HepG2 (cell line): ENCODE measurements around the gene CTDSP1. TPM values are rescaled to one million over a fixed set of nuclear protein-coding genes. Genes with fewer than 3 reads are reported as not detected.

Source experiments
- ATAC-seq: fragments of 200-7000 bp; cut with Tn5 transposase; 3 replicates; pipeline ENCODE4 v1.9.1; 2020; ENCODE audit warnings: mild to moderate bottlenecking, moderate library complexity
- BruUV-seq: library from RNA; stranded (reverse); fragments of 400-500 nt; replicated peaks from 2 replicates; lab custom pipeline; 2021; lab: Mats Ljungman, UMichigan
- CTCF ChIA-PET: fragments of 300-600 bp; formaldehyde crosslinking; extraction: SDS; loops from one replicate; lab custom pipeline; 2021; ENCODE audit warnings: low total read pairs, inconsistent platforms, low intra/inter-chr PET ratio; lab: Yijun Ruan, JAX
- POLR2A ChIA-PET: fragments of 350-600 bp; sonication (Branson Sonifier 250); formaldehyde crosslinking; loops from one replicate; lab custom pipeline; 2020; ENCODE audit warnings: antibody characterized with exemption, inconsistent platforms; lab: Yijun Ruan, JAX
- DNase-seq: peaks from one replicate; pipeline ENCODE4 v3.0.0-alpha.2; 2015; ENCODE audit warnings: low spot score
- FAIRE-seq: peaks from 3 replicates; lab custom pipeline; 2011; peaks lifted over from hg19 to GRCh38; lab: Jason Lieb, UNC
- H2AFZ ChIP-seq: one replicate; pipeline ENCODE4 v1.6.1; 2011; ENCODE audit warnings: low read length, inconsistent platforms
- H3K27ac ChIP-seq: fragments of 300-600 bp; 3 replicates; pipeline ENCODE4 v1.8.0; 2011; ENCODE audit warnings: mixed run types, mild to moderate bottlenecking, mixed read lengths, low read length, inconsistent platforms; ENCODE audit not compliant: insufficient read depth; ENCODE audit errors: extremely low read length
- H3K27me3 ChIP-seq, 2 experiments: fragments of 200-600 bp in 1 of 2; 2 replicates in 1 of 2; 3 replicates in 1 of 2; pipeline versions ENCODE4 v1.6.0 to v1.8.0; 2011; ENCODE audit warnings: low read length in 2 of 2, mild to moderate bottlenecking in 2 of 2, moderate library complexity in 2 of 2, inconsistent platforms in 1 of 2; ENCODE audit not compliant: insufficient read depth in 2 of 2, control insufficient read depth in 1 of 2
- H3K36me3 ChIP-seq, 2 experiments: fragments of 200-600 bp in 1 of 2; replicated peaks in 1 of 2; 2 replicates in 1 of 2; 3 replicates in 1 of 2; pipeline versions ENCODE4 v1.5.1 to v1.8.0; 2011; ENCODE audit warnings: low read length in 2 of 2, inconsistent platforms in 1 of 2; ENCODE audit not compliant: insufficient read depth in 2 of 2, control insufficient read depth in 1 of 2
- H3K4me1 ChIP-seq: 2 replicates; pipeline ENCODE4 v1.5.1; 2012; ENCODE audit warnings: low read length, inconsistent platforms; ENCODE audit not compliant: insufficient read depth
- H3K4me2 ChIP-seq: 2 replicates; pipeline ENCODE4 v1.6.0; 2011; ENCODE audit warnings: low read depth, low read length, inconsistent platforms
- H3K4me3 ChIP-seq, 3 experiments: fragments of 200-600 bp in 1 of 3; sonication (generic), shearing (Covaris generic) in 1 of 3; replicated peaks in 1 of 3; 2 replicates each; pipeline ENCODE4 v1.5.1; 2011 to 2016; ENCODE audit warnings: low read length in 3 of 3, inconsistent platforms in 2 of 3, low read depth in 2 of 3, mild to moderate bottlenecking in 2 of 3, control low read depth in 1 of 3, mixed read lengths in 1 of 3; ENCODE audit not compliant: insufficient read depth in 1 of 3
- H3K79me2 ChIP-seq: one replicate; pipeline ENCODE4 v1.6.1; 2011; ENCODE audit warnings: low read length, inconsistent platforms; ENCODE audit not compliant: insufficient read depth
- H3K9ac ChIP-seq: 2 replicates; pipeline ENCODE4 v1.6.0; 2011; ENCODE audit warnings: mild to moderate bottlenecking, low read depth, low read length, inconsistent platforms; ENCODE audit not compliant: insufficient read depth
- H3K9me3 ChIP-seq: 2 replicates; pipeline ENCODE4 v1.5.1; 2012; ENCODE audit warnings: mild to moderate bottlenecking, low read length
- H4K20me1 ChIP-seq: 2 replicates; pipeline ENCODE4 v1.6.0; 2011; ENCODE audit warnings: inconsistent platforms, mild to moderate bottlenecking, low read length, moderate library complexity; ENCODE audit not compliant: insufficient read depth
- GABPB1 ChIP-seq: IDR thresholded peaks from 2 replicates; pipeline ENCODE4 v1.6.1; 2016; ENCODE audit warnings: mild to moderate bottlenecking, missing genetic modification reagents, moderate library complexity, missing compliant biosample characterization
- HOXA9 ChIP-seq: sonication (generic); formaldehyde crosslinking; IDR thresholded peaks from 2 replicates; pipeline ENCODE4 v1.8.1; 2022; ENCODE audit warnings: missing genetic modification reagents, mild to moderate bottlenecking, moderate library complexity, borderline replicate concordance
- KLF9 ChIP-seq: IDR thresholded peaks from 2 replicates; pipeline ENCODE4 v1.6.1; 2016; ENCODE audit warnings: low read depth
- TCF12 ChIP-seq, 2 experiments: fragments of 450-650 bp in 1 of 2; sonication (generic) in 1 of 2; formaldehyde crosslinking in 1 of 2; IDR thresholded peaks; 2 replicates each; pipeline versions ENCODE4 v1.6.1 to v1.8.0; 2017 to 2022; ENCODE audit warnings: antibody characterized with exemption in 1 of 2, mild to moderate bottlenecking in 1 of 2, missing genetic modification reagents in 1 of 2, moderate library complexity in 1 of 2
- TRIM24 ChIP-seq: sonication (generic); formaldehyde crosslinking; IDR thresholded peaks from 2 replicates; pipeline ENCODE4 v1.8.0; 2022; ENCODE audit warnings: mild to moderate bottlenecking, missing genetic modification reagents
- ZNF724P ChIP-seq: sonication (generic); formaldehyde crosslinking; IDR thresholded peaks from 2 replicates; pipeline ENCODE4 v1.8.0; 2022; ENCODE audit warnings: missing genetic modification reagents, borderline replicate concordance
- ZNF747 ChIP-seq: sonication (generic); formaldehyde crosslinking; IDR thresholded peaks from 2 replicates; pipeline ENCODE4 v1.8.1; 2023; ENCODE audit warnings: missing genetic modification reagents, mild to moderate bottlenecking, borderline replicate concordance
- WGBS: methylation state at CpG from one replicate; pipeline ENCODE4 v1.1.6; 2017; ENCODE audit warnings: low lambda C conversion rate; 5-methylcytosine and 5-hydroxymethylcytosine counted together
- in situ Hi-C: cut with HindIII; loops from 2 replicates; pipeline ENCODE4 v1.10.0; 2017; ENCODE audit warnings: low pct_unique_long_range_greater_than_20kb; ENCODE audit not compliant: extremely low pct_ligation_motif_present
- intact Hi-C: fragments of 100-400 bp; cut with micrococcal nuclease; formaldehyde crosslinking; loops from one replicate; pipeline ENCODE4 v1.10.0; 2022; ENCODE audit not compliant: unreplicated experiment
- polyA plus RNA-seq, 8 experiments: library from polyadenylated mRNA; depleted of rRNA in 3 of 8; stranded (reverse) in 7 of 8; unstranded in 1 of 8; fragments of >200 nt; fragmentation: Illumina TruSeq in 4 of 8; extraction: Trizol in 4 of 8; gene quantifications; 2 replicates each; pipeline versions ENCODE4 v1.2.1 to v1.2.3, GENCODE V29; 2011 to 2016; ENCODE audit warnings: low read depth in 4 of 8, missing spikeins in 1 of 8, mixed read lengths in 1 of 8; ENCODE audit not compliant: insufficient read depth in 1 of 8
- total RNA-seq, 5 experiments: library from RNA; depleted of rRNA; stranded (reverse); fragments of >200 nt; fragmentation: Illumina TruSeq; extraction: Trizol; gene quantifications; 2 replicates each; pipeline ENCODE4 v1.2.3, GENCODE V29; 2016; ENCODE audit warnings: low read depth in 1 of 5
- TF ChIP-seq, protein P1 (sequence below): IDR thresholded peaks from 2 replicates; pipeline ENCODE4 v1.6.1; 2012; ENCODE audit warnings: low read depth, low read length, improper control_type of control experiment
- TF ChIP-seq, protein P2 (sequence below), 2 experiments: sonication (generic) in 1 of 2; formaldehyde crosslinking in 1 of 2; IDR thresholded peaks; 2 replicates each; pipeline versions ENCODE4 v1.4.0 to v1.6.1; 2018 to 2020; ENCODE audit warnings: missing genetic modification reagents in 2 of 2, borderline replicate concordance in 1 of 2, low read depth in 1 of 2, mild to moderate bottlenecking in 1 of 2, missing biosample characterization in 1 of 2
- TF ChIP-seq, protein P3 (sequence below): IDR thresholded peaks from 2 replicates; pipeline ENCODE4 v1.6.1; 2016; ENCODE audit warnings: mild to moderate bottlenecking
- TF ChIP-seq, protein P4 (sequence below): sonication (generic); formaldehyde crosslinking; IDR thresholded peaks from 2 replicates; pipeline ENCODE4 v1.8.1; 2023; ENCODE audit warnings: mild to moderate bottlenecking, inconsistent platforms, moderate library complexity, missing genetic modification reagents, borderline replicate concordance
- TF ChIP-seq, protein P5 (sequence below): sonication (generic); formaldehyde crosslinking; IDR thresholded peaks from 2 replicates; pipeline ENCODE4 v1.4.0; 2020; ENCODE audit warnings: missing genetic modification reagents; ENCODE audit errors: not compliant biosample characterization

Gene CTDSP1
- total and polyA plus RNA-seq, 2 of the 13 experiments (the other 11 are each of a cell fraction or from before 2014, with no cell fraction given) = 91.0 to 268 TPM

DNA sequence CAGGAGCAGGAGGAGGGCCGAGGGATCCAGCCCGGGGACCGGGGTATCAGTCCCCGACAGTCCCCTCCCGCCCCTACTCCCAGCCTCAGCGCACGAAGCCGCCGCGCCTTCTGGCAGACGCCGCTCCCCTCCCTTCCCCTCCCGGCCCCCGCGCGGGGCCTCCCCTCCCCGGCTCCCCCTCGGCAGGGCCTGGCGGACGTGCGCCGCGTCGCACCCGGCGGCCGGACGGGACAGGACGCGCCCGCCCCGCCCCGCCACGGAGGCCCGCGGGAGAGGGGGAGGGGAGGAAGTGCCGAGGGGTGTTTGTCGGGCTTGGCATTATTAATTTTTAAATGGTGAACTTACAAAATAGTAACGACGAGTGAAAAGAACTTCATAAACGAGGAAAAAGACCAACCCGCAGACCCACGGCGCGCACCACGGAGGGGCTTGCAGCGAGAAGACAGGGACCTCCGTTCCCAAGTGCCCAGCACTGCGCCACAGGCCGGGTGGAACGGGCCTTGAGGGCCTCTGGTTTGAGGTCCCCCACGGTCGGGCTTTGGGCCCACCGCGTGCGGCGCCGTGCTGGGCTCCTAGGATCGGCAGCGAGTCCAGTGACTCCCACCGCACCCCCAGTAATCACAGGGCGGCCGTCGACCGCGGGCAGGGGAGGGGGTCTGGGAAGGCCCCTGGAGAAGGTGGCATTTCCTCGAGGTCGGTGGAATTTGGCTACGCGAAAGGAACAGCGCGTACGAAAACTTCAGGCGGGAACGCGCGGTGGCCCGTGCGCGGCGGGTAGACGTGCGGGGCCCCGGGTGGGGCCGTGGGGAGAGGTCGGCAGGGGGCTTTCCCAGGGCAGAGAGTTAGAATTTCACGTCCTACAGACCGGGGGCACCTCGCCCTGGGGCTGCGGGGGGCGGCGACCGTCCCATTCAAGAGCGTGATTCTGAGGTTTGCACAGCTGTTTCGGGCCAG is 954 bp upstream of the CTDSP1 start:
- TSS peak; percentile 26 for BruUV-seq
- peak; percentile 68 for DNase-seq
- ATAC-seq = peak; percentile 5
- intact Hi-C loops (loop anchor here (5.0 to 10.0 kb wide), 2 partner anchors 169 to 214 kb away; partner anchors contain the start of genes CNOT9 and USP37), in situ Hi-C loops (loop anchor here (5.0 kb wide), 1 partner anchor 106 kb away; the partner anchor contains the start of gene TMBIM1)
- H3K4me1 ChIP-seq = peaks cover 55% of the 10 kb centered on the region
- H3K79me2 ChIP-seq = peaks cover 49% of the 10 kb centered on the region
- FAIRE-seq = no peak
- WGBS = under 1% methylated on average over 63 of the region's 95 CpGs
- ChIA-PET POLR2A (interaction anchor here (1.6 to 1.7 kb wide), 2 partner anchors 108 to 112 kb away, joined by 9 to 16 read pairs; no protein-coding TSS in a partner anchor), CTCF (no interaction called here)
- no peaks in the 10 kb centered on the region; a peak in 1 of 5 replicates for H3K27me3 ChIP-seq
- H3K36me3 ChIP-seq = peaks cover 19 to 28% of the 10 kb centered on the region in 2 experiments; a peak in 4 of 5 replicates
- H3K4me3 ChIP-seq = peak overlapping the region; percentile 71 to 97 (median 85)
- peak overlapping the region; percentile 98 for H3K4me2 ChIP-seq
- no peaks in the 10 kb centered on the region for H3K9me3 ChIP-seq
- peak overlapping the region; percentile 99 for H3K27ac ChIP-seq
- no peak overlapping the region for H2AFZ ChIP-seq
- H4K20me1 ChIP-seq = no peaks in the 10 kb centered on the region; the same call in 1 of the 2 replicates
- H3K9ac ChIP-seq = peak overlapping the region; percentile 97
- 0 out of 2 replicates have a peak, but pooled peaks have one; percentile 47 for TF ChIP-seq HOXA9 (CRISPR knock-in tag)
- TF ChIP-seq GABPB1 (CRISPR knock-in tag) = peak; percentile 41; the same call in 1 of the 2 replicates
- TF ChIP-seq TRIM24 (CRISPR knock-in tag) = no peak
- TF ChIP-seq, protein P1, sequence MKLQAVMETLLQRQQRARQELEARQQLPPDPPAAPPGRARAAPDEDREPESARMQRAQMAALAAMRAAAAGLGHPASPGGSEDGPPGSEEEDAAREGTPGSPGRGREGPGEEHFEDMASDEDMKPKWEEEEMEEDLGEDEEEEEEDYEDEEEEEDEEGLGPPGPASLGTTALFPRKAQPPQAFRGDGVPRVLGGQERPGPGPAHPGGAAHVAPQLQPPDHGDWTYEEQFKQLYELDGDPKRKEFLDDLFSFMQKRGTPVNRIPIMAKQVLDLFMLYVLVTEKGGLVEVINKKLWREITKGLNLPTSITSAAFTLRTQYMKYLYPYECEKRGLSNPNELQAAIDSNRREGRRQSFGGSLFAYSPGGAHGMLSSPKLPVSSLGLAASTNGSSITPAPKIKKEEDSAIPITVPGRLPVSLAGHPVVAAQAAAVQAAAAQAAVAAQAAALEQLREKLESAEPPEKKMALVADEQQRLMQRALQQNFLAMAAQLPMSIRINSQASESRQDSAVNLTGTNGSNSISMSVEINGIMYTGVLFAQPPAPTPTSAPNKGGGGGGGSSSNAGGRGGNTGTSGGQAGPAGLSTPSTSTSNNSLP = no peak
- TF ChIP-seq, protein P2, sequence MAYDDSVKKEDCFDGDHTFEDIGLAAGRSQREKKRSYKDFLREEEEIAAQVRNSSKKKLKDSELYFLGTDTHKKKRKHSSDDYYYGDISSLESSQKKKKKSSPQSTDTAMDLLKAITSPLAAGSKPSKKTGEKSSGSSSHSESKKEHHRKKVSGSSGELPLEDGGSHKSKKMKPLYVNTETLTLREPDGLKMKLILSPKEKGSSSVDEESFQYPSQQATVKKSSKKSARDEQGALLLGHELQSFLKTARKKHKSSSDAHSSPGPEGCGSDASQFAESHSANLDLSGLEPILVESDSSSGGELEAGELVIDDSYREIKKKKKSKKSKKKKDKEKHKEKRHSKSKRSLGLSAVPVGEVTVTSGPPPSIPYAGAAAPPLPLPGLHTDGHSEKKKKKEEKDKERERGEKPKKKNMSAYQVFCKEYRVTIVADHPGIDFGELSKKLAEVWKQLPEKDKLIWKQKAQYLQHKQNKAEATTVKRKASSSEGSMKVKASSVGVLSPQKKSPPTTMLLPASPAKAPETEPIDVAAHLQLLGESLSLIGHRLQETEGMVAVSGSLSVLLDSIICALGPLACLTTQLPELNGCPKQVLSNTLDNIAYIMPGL (CRISPR knock-in tag; IDR thresholded peaks at IDR 0.05; ENCODE audit: borderline replicate concordance in 1 of 2, low read depth in 1 of 2) = peak; percentile 8 to 38; a peak in 2 of 4 replicates
- TF ChIP-seq, protein P3, sequence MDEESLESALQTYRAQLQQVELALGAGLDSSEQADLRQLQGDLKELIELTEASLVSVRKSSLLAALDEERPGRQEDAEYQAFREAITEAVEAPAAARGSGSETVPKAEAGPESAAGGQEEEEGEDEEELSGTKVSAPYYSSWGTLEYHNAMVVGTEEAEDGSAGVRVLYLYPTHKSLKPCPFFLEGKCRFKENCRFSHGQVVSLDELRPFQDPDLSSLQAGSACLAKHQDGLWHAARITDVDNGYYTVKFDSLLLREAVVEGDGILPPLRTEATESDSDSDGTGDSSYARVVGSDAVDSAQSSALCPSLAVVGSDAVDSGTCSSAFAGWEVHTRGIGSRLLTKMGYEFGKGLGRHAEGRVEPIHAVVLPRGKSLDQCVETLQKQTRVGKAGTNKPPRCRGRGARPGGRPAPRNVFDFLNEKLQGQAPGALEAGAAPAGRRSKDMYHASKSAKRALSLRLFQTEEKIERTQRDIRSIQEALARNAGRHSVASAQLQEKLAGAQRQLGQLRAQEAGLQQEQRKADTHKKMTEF (CRISPR knock-in tag) = peak; percentile 54; the same call in 1 of the 2 replicates
- TF ChIP-seq, protein P4, sequence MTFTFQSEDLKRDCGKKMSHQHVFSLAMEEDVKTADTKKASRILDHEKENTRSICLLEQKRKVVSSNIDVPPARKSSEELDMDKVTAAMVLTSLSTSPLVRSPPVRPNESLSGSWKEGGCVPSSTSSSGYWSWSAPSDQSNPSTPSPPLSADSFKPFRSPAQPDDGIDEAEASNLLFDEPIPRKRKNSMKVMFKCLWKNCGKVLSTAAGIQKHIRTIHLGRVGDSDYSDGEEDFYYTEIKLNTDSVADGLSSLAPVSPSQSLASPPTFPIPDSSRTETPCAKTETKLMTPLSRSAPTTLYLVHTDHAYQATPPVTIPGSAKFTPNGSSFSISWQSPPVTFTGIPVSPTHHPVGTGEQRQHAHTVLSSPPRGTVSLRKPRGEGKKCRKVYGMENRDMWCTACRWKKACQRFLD (CRISPR knock-in tag) = peak; percentile 45; the same call in 1 of the 2 replicates
- TF ChIP-seq ZNF724P (CRISPR knock-in tag) = peak; percentile 61; the same call in 1 of the 2 replicates
- TF ChIP-seq, protein P5, sequence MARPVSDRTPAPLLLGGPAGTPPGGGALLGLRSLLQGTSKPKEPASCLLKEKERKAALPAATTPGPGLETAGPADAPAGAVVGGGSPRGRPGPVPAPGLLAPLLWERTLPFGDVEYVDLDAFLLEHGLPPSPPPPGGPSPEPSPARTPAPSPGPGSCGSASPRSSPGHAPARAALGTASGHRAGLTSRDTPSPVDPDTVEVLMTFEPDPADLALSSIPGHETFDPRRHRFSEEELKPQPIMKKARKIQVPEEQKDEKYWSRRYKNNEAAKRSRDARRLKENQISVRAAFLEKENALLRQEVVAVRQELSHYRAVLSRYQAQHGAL (CRISPR knock-in tag) = peak; percentile 37
- TF ChIP-seq TCF12 (IDR thresholded peaks at IDR 0.05) = no peak
- TF ChIP-seq TCF12 (CRISPR knock-in tag; IDR thresholded peaks at IDR 0.05) = no peak
- TF ChIP-seq ZNF747 = no peak; the same call in 1 of the 2 replicates
- 0 out of 2 replicates have a peak, but pooled peaks have one; percentile 9 for TF ChIP-seq KLF9 (CRISPR knock-in tag)
